ENCODE data around the gene LRRC30. TPM values are rescaled to one million over a fixed set of nuclear protein-coding genes. Genes with fewer than 3 reads are reported as not detected.

LRRC30 gene
- total RNA-seq, 2 experiments from 2014 or later, result not detected

GRCh38 chr18:7254163-7254562 is 23.3 kb downstream of the LRRC30 start:
- H3K36me3 Mint-ChIP-seq (ENCODE audit: low read depth), result no peaks in the 10 kb centered on the region
- no peaks in the 10 kb centered on the region for H3K4me1 Mint-ChIP-seq (ENCODE audit: low read depth)
- ChIA-PET CTCF (no interaction called here), POLR2A (no interaction called here)
- no peak overlapping the region for H3K27ac Mint-ChIP-seq
- peaks cover 3% of the 10 kb centered on the region for H3K9me3 Mint-ChIP-seq (ENCODE audit: insufficient read depth)
- ATAC-seq (no peak), DNase-seq (no peak)
- no peaks in the 10 kb centered on the region for H3K27me3 Mint-ChIP-seq (ENCODE audit: low read depth)
- no peak overlapping the region for H3K4me3 Mint-ChIP-seq

- no peak overlapping the region for H3K27ac Mint-ChIP-seq
- H3K36me3 Mint-ChIP-seq (ENCODE audit: low read depth), result no peaks in the 10 kb centered on the region
- no peaks in the 10 kb centered on the region for H3K27me3 Mint-ChIP-seq (ENCODE audit: low read depth)
- CTCF ChIA-PET, result no interaction called here
- DNase-seq (no peak), ATAC-seq (no peak)
- POLR2A ChIA-PET, result no interaction called here
- no peaks in the 10 kb centered on the region for H3K4me1 Mint-ChIP-seq (ENCODE audit: low read depth)
- peaks cover 3% of the 10 kb centered on the region for H3K9me3 Mint-ChIP-seq (ENCODE audit: insufficient read depth)
- no peak overlapping the region for H3K4me3 Mint-ChIP-seq
These were observed 24.2 kb downstream of the LRRC30 start for GRCh38 chr18:7255054-7255453.

DNA sequence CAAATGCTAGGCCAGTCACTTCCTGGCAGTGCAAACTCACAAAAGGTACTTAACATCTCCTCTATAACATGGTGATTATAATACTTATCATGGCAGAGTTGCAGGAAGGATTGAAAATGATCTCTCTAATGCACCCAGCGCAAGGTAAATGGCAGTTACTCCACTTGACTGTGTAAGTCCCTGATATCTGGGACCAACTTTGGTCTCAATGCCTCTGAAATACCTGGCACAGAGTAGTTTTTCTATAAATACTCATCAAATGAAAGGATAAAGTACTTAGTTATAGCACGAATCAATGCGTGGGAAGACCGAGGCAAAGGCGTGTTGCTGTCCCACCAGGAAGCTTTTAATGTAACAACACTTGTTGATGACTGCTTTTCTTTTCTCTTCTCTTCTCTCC is 24.8 kb downstream of the LRRC30 start:
- CTCF ChIA-PET, result no interaction called here
- H3K4me3 Mint-ChIP-seq, result no peak overlapping the region
- POLR2A ChIA-PET, result no interaction called here

GRCh38 chr18:7256618-7257425 is 25.9 kb downstream of the LRRC30 start:
- H3K27ac Mint-ChIP-seq, result no peak overlapping the region
- H3K27me3 Mint-ChIP-seq (ENCODE audit: low read depth), result no peaks in the 10 kb centered on the region
- H3K9me3 Mint-ChIP-seq (ENCODE audit: insufficient read depth), result peaks cover under 1% of the 10 kb centered on the region
- no peaks in the 10 kb centered on the region for H3K4me1 Mint-ChIP-seq (ENCODE audit: low read depth)
- ChIA-PET POLR2A (no interaction called here), CTCF (no interaction called here)
- DNase-seq (no peak), ATAC-seq (no peak)
- H3K4me3 Mint-ChIP-seq, result no peak overlapping the region
- H3K36me3 Mint-ChIP-seq (ENCODE audit: low read depth), result no peaks in the 10 kb centered on the region

More for the DNA sequence above, 24.8 kb downstream of the LRRC30 start:
- DNase-seq, result no peak
- Mint-ChIP-seq H3K36me3 (ENCODE audit: low read depth) (no peaks in the 10 kb centered on the region), H3K27ac (no peak overlapping the region), H3K27me3 (ENCODE audit: low read depth) (no peaks in the 10 kb centered on the region), H3K4me1 (ENCODE audit: low read depth) (no peaks in the 10 kb centered on the region), H3K9me3 (ENCODE audit: insufficient read depth) (peaks cover 3% of the 10 kb centered on the region)
- ATAC-seq, result no peak

DNA sequence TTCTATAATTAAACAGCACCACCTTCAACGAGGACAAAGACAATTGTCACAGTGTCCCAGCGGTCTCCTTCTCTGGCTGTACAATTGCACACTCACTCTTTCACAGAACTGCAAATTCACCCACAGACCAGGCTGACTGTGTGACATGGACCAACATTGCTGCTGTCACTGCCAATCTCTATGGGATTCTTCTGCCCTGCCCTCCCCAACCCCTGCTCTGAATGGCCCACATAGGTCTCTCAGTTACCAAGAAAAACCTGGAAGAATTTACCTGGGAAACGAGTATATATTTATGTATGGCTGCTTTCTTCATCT is 26.5 kb downstream of the LRRC30 start:
- no peaks in the 10 kb centered on the region for H3K9me3 Mint-ChIP-seq (ENCODE audit: insufficient read depth)
- ChIA-PET CTCF (no interaction called here), POLR2A (no interaction called here)
- H3K27ac Mint-ChIP-seq, result no peak overlapping the region
- no peaks in the 10 kb centered on the region for H3K27me3 Mint-ChIP-seq (ENCODE audit: low read depth)
- ATAC-seq, result no peak
- no peaks in the 10 kb centered on the region for H3K36me3 Mint-ChIP-seq (ENCODE audit: low read depth)
- DNase-seq, result no peak
- no peak overlapping the region for H3K4me3 Mint-ChIP-seq
- no peaks in the 10 kb centered on the region for H3K4me1 Mint-ChIP-seq (ENCODE audit: low read depth)

DNA sequence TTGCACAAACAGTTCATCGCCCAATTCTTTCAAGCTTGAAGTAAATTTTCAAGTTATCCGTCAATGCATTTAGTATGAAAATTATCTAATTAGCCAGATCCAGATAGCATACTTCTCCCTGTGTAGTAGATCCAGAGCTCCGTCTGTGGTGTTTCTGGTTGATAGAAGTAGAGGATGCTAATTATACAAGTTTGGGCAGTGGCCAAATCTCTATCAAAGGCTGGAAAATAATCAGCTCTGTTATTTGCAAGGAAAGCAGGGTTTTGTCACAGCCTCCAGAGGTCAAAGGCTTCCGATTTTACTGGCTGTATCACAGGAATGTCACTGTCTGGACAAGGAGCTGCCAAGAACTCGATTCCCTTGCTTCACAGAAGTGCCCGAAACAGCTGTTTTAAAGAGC is 28.6 kb downstream of the LRRC30 start:
- DNase-seq, result no peak
- H3K36me3 Mint-ChIP-seq (ENCODE audit: low read depth), result no peaks in the 10 kb centered on the region
- no peaks in the 10 kb centered on the region for H3K27me3 Mint-ChIP-seq (ENCODE audit: low read depth)
- ATAC-seq, result no peak
- no peak overlapping the region for H3K4me3 Mint-ChIP-seq
- ChIA-PET CTCF (no interaction called here), POLR2A (no interaction called here)
- no peaks in the 10 kb centered on the region for H3K4me1 Mint-ChIP-seq (ENCODE audit: low read depth)
- H3K9me3 Mint-ChIP-seq (ENCODE audit: insufficient read depth), result peaks cover 3% of the 10 kb centered on the region
- no peak overlapping the region for H3K27ac Mint-ChIP-seq

DNA sequence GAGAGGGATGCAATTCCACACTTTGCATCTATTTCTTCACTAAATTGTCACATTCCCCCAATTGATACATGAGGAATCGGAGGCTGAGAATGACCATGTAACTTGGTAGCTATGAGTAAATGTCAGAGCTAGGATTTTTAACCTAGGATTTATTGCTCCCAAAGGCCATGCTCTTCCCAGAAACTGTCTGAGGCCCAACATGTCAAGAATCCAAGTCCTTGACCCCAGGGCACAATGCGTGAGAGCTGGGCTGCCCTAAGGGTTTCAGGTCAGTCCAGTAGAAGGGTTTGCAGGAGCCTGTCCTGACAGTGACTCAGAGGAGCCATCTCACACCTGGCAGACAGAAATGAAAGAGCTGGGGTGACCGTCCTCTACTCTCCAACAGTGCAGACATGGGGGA is 30.3 kb downstream of the LRRC30 start:
- no peak overlapping the region for H3K27ac Mint-ChIP-seq
- POLR2A ChIA-PET, result no interaction called here
- no peaks in the 10 kb centered on the region for H3K27me3 Mint-ChIP-seq (ENCODE audit: low read depth)
- DNase-seq (no peak), ATAC-seq (no peak)
- CTCF ChIA-PET, result no interaction called here
- H3K4me3 Mint-ChIP-seq, result no peak overlapping the region
- H3K36me3 Mint-ChIP-seq (ENCODE audit: low read depth), result no peaks in the 10 kb centered on the region
- no peaks in the 10 kb centered on the region for H3K4me1 Mint-ChIP-seq (ENCODE audit: low read depth)
- peaks cover 3% of the 10 kb centered on the region for H3K9me3 Mint-ChIP-seq (ENCODE audit: insufficient read depth)

- ChIA-PET CTCF (no interaction called here), POLR2A (no interaction called here)
- H3K4me3 Mint-ChIP-seq, result no peak overlapping the region
- no peaks in the 10 kb centered on the region for H3K27me3 Mint-ChIP-seq (ENCODE audit: low read depth)
- no peak overlapping the region for H3K27ac Mint-ChIP-seq
- H3K4me1 Mint-ChIP-seq (ENCODE audit: low read depth), result no peaks in the 10 kb centered on the region
- DNase-seq, result no peak
- peaks cover 9% of the 10 kb centered on the region for H3K9me3 Mint-ChIP-seq (ENCODE audit: insufficient read depth)
- H3K36me3 Mint-ChIP-seq (ENCODE audit: low read depth), result no peaks in the 10 kb centered on the region
- no peak for ATAC-seq
These were observed 37.1 kb downstream of the LRRC30 start for GRCh38 chr18:7267973-7268372.

DNA sequence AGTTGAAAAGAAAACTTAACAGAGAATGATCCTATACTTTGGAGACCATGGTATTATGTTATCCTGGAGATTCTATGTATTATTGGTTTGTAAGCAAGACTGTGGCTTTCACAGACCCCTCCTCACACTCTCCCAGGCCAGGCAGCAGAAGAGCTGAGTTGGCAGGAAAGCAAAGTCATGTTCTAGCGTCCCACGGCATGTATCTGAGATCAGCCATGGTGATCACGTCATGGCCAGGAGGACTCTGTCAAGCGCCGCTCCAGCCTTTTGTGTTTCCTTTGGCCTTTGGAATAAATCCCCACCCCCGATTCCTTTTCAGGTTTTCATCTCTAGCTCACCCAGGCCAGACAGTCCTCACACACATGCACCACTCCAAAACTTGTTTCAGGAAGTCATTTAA is 39.1 kb downstream of the LRRC30 start:
- H3K27ac Mint-ChIP-seq, result no peak overlapping the region
- no peaks in the 10 kb centered on the region for H3K27me3 Mint-ChIP-seq (ENCODE audit: low read depth)
- ChIA-PET CTCF (no interaction called here), POLR2A (no interaction called here)
- ATAC-seq, result no peak
- no peak overlapping the region for H3K4me3 Mint-ChIP-seq
- H3K9me3 Mint-ChIP-seq (ENCODE audit: insufficient read depth), result peaks cover 6% of the 10 kb centered on the region
- H3K4me1 Mint-ChIP-seq (ENCODE audit: low read depth), result no peaks in the 10 kb centered on the region
- H3K36me3 Mint-ChIP-seq (ENCODE audit: low read depth), result no peaks in the 10 kb centered on the region
- no peak for DNase-seq

DNA sequence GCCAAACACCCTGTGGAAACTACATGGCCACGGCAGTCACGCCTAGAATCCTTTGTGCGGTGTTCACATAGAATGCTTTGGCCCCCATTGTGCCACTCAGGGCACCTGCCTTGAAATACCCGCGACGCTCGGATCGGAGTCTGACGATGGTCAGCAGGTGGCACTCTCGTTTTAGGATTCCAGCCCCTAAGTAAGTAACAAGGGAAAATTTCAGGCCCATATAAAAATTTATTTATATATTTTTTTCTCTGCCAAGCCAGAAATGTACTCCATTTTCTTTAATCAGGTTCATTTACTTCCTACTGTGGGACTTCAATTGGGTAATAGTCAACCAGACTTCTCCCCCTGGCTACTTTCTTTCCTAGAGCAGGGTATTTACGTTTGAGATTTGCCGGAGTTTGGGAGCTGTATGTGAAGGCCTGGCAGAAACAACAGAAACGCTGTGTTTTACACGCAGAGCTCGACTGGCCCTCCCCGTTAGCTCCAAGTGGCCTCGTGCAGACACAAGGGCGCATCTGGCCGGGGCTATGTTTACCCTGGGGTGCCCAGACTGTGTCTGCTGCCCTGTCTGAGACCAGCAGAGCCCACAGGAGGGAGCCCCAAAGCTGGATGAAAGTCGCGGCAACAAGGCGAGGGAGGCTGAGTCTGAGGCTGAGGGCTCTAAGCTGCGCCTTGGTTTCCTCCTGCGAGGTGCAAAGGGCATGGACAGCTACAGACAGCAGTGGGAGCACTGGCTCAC is 41.6 kb downstream of the LRRC30 start:
- no peak overlapping the region for H3K4me3 Mint-ChIP-seq
- no peak overlapping the region for H3K27ac Mint-ChIP-seq
- no peak for DNase-seq
- ChIA-PET CTCF (no interaction called here), POLR2A (interaction anchor here (0.6 kb wide), 1 partner anchor 1416 kb away, joined by 7 read pairs; no protein-coding TSS in a partner anchor)
- no peaks in the 10 kb centered on the region for H3K4me1 Mint-ChIP-seq (ENCODE audit: low read depth)
- peaks cover 6% of the 10 kb centered on the region for H3K9me3 Mint-ChIP-seq (ENCODE audit: insufficient read depth)
- ATAC-seq, result no peak
- no peaks in the 10 kb centered on the region for H3K27me3 Mint-ChIP-seq (ENCODE audit: low read depth)
- no peaks in the 10 kb centered on the region for H3K36me3 Mint-ChIP-seq (ENCODE audit: low read depth)

GRCh38 chr18:7273301-7273921 is 42.5 kb downstream of the LRRC30 start:
- ATAC-seq (no peak), DNase-seq (no peak)
- no peak overlapping the region for H3K4me3 Mint-ChIP-seq
- H3K27me3 Mint-ChIP-seq (ENCODE audit: low read depth), result no peaks in the 10 kb centered on the region
- H3K9me3 Mint-ChIP-seq (ENCODE audit: insufficient read depth), result peaks cover 6% of the 10 kb centered on the region
- ChIA-PET POLR2A (no interaction called here), CTCF (no interaction called here)
- no peaks in the 10 kb centered on the region for H3K4me1 Mint-ChIP-seq (ENCODE audit: low read depth)
- no peaks in the 10 kb centered on the region for H3K36me3 Mint-ChIP-seq (ENCODE audit: low read depth)
- no peak overlapping the region for H3K27ac Mint-ChIP-seq

- no peaks in the 10 kb centered on the region for H3K4me1 Mint-ChIP-seq (ENCODE audit: low read depth)
- DNase-seq (no peak), ATAC-seq (no peak)
- no peaks in the 10 kb centered on the region for H3K36me3 Mint-ChIP-seq (ENCODE audit: low read depth)
- H3K27ac Mint-ChIP-seq, result no peak overlapping the region
- H3K27me3 Mint-ChIP-seq (ENCODE audit: low read depth), result no peaks in the 10 kb centered on the region
- ChIA-PET POLR2A (no interaction called here), CTCF (no interaction called here)
- H3K4me3 Mint-ChIP-seq, result no peak overlapping the region
- H3K9me3 Mint-ChIP-seq (ENCODE audit: insufficient read depth), result peaks cover 6% of the 10 kb centered on the region
These were observed 50.7 kb downstream of the LRRC30 start for GRCh38 chr18:7281579-7281978.
